Measurements from ENCODE around the gene MSI2. TPM values are rescaled to one million over a fixed set of nuclear protein-coding genes. Genes with fewer than 3 reads are reported as not detected.

Gene MSI2
- total RNA-seq, 2 donors from 2014 or later = 53.1 to 74.0 TPM

DNA sequence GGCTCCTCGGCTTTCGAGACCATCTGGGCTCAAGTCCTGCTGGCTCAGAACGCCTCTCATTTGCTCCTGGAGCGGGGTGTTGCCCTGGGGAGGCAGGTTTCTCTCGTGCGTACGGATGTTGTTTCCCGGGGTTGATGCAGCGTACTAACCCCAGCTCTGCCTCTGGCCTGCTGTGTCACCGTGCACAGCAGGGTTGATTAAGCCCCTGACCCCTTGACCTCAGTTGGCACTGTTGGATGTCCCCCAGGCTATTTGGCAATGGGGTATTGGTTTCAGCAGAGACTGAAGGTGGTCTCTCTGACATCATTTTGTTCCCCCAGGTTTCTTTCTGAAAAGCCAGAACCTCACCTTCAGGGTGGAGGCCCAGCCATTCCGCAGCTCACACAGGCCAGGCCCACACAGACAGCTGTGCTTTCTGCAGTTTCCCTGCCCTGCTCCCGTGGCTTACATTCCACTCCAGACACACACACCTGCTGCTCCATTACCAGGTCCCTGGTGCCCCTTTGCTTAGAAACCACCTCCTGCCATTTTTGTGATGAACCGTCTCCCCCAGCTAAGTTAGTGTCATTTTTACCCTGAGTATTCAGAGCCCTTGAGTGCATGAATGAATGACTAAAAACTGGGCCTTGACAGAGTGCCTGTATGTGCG lies 255.3 kb downstream of the MSI2 start:
- Histone ChIP-seq H3K27me3 (replicated peaks; ENCODE audit: insufficient read depth) (no peaks in the 10 kb centered on the region), H3K4me3 (no peak overlapping the region), H3K9me3 (no peaks in the 10 kb centered on the region), H3K36me3 (no peaks in the 10 kb centered on the region), H3K4me1 (replicated peaks) (no peaks in the 10 kb centered on the region), H3K27ac (no peak overlapping the region)
- DNase-seq (ENCODE audit: low spot score) = no peak
- intact Hi-C loops (cut with DNase I) = no loop called here
- 89% methylated on average over 14 of the region's 14 CpGs for WGBS
- TF ChIP-seq POLR2A (IDR thresholded peaks at IDR 0.05) (no peak), POLR2AphosphoS5 (IDR thresholded peaks at IDR 0.05) (no peak)

DNA sequence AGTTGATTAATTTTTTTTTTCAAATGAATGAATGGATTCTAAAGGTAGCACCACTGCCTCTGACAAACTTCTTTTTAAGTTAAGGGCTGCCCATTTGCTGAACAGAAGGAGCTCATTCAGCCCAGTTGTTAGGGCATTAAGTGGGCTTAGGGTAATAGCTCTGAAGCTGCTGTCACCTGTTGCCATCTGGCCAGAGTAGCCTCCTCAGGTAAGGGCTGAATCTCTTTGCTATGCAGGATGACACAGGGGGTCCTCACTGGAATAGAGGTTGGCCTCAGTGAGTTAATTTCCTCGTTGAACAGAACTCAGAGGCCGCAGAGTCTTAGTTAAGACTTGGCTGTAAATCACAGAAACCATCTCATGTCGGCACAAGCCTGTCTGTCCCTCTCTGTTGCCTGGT lies 255.9 kb downstream of the MSI2 start:
- H3K4me1 ChIP-seq (replicated peaks) = no peaks in the 10 kb centered on the region
- no peak overlapping the region for H3K4me3 ChIP-seq
- 49% methylated on average over 3 of the region's 3 CpGs for WGBS
- H3K36me3 ChIP-seq = no peaks in the 10 kb centered on the region
- DNase-seq (ENCODE audit: low spot score) = no peak
- intact Hi-C loops (cut with DNase I) = no loop called here
- H3K9me3 ChIP-seq = no peaks in the 10 kb centered on the region
- TF ChIP-seq, protein P1, sequence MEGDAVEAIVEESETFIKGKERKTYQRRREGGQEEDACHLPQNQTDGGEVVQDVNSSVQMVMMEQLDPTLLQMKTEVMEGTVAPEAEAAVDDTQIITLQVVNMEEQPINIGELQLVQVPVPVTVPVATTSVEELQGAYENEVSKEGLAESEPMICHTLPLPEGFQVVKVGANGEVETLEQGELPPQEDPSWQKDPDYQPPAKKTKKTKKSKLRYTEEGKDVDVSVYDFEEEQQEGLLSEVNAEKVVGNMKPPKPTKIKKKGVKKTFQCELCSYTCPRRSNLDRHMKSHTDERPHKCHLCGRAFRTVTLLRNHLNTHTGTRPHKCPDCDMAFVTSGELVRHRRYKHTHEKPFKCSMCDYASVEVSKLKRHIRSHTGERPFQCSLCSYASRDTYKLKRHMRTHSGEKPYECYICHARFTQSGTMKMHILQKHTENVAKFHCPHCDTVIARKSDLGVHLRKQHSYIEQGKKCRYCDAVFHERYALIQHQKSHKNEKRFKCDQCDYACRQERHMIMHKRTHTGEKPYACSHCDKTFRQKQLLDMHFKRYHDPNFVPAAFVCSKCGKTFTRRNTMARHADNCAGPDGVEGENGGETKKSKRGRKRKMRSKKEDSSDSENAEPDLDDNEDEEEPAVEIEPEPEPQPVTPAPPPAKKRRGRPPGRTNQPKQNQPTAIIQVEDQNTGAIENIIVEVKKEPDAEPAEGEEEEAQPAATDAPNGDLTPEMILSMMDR (IDR thresholded peaks at IDR 0.05) = no peak
- TF ChIP-seq POLR2AphosphoS5 (IDR thresholded peaks at IDR 0.05) (no peak), POLR2A (IDR thresholded peaks at IDR 0.05) (no peak)
- no peaks in the 10 kb centered on the region for H3K27me3 ChIP-seq (replicated peaks; ENCODE audit: insufficient read depth)
- no peak overlapping the region for H3K27ac ChIP-seq

DNA sequence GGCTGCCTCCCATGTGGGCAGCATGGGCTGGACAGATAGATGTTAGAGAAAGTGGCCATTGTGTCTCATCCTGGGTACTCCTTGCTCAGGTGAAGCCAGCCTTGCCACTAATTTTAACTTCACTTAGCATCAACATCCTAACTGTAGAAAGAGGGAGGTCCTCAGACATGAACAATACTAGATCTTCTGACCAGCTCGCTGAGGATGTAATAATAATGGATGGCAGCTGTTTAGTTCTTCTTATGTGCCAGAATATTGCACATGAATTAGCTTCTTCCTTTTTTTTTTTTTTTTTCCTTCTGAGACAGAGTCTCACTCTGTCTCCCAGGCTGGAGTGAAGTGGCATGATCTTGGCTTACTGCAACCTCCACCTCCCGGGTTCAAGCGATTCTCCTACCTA lies 256.4 kb downstream of the MSI2 start:
- no peaks in the 10 kb centered on the region for H3K27me3 ChIP-seq (replicated peaks; ENCODE audit: insufficient read depth)
- intact Hi-C loops (cut with DNase I) = no loop called here
- H3K4me3 ChIP-seq = no peak overlapping the region
- WGBS = 99% methylated on average over 3 of the region's 3 CpGs
- H3K4me1 ChIP-seq (replicated peaks) = no peaks in the 10 kb centered on the region
- DNase-seq (ENCODE audit: low spot score) = no peak
- no peaks in the 10 kb centered on the region for H3K36me3 ChIP-seq
- no peak overlapping the region for H3K27ac ChIP-seq
- no peaks in the 10 kb centered on the region for H3K9me3 ChIP-seq
- TF ChIP-seq POLR2A (IDR thresholded peaks at IDR 0.05) (no peak), POLR2AphosphoS5 (IDR thresholded peaks at IDR 0.05) (no peak)
- TF ChIP-seq, protein P1 (IDR thresholded peaks at IDR 0.05) = no peak

DNA sequence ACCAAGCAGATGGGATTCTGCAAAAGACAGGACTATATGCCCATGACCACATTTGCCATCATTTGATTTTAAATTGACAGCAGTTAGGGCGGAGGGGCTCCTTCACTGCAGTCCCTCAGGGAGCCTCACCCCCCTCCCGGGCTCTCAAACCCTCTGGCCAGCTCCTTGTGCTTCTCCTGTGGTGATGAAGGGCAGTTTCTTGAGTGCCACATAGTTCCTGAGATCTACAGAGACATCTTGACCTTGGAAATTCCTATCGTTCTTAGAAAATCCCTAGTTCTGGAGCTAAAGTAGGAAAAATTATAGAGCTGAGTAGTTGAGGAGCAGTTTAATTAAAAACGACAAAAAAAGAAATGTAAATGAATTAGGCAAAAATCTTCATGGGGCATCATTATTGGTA lies 257.2 kb downstream of the MSI2 start:
- no peak for TF ChIP-seq POLR2A (IDR thresholded peaks at IDR 0.05)
- TF ChIP-seq, protein P1 (IDR thresholded peaks at IDR 0.05) = no peak
- no peak for TF ChIP-seq POLR2AphosphoS5 (IDR thresholded peaks at IDR 0.05)
- 73% methylated on average over 4 of the region's 4 CpGs for WGBS

DNA sequence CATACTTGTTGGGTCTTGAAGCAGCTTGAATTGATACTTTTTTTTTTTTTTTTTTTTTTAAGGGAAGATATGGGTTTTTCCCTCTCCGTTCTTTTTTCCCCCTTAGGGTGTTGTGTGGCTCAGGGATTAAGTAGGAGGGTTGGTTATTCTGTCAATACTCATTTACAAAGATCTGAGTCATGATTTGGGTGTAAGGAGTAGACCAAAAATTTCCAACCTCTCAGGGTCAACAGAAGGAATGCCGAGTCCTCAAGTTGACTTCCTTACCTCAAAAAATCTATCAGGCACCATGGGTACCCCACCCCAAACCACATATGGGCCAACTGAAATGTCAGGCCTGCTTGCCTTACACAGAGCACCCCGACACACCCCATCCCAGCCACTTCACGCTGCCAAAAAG lies 258.3 kb downstream of the MSI2 start:
- no peaks in the 10 kb centered on the region for H3K9me3 ChIP-seq
- H3K4me1 ChIP-seq (replicated peaks) = no peaks in the 10 kb centered on the region
- 70% methylated on average over 4 of the region's 4 CpGs for WGBS
- no peak for TF ChIP-seq POLR2A (IDR thresholded peaks at IDR 0.05)
- TF ChIP-seq, protein P1 (IDR thresholded peaks at IDR 0.05) = no peak
- no peak for TF ChIP-seq POLR2AphosphoS5 (IDR thresholded peaks at IDR 0.05)
- intact Hi-C loops (cut with DNase I) = no loop called here
- H3K27ac ChIP-seq = no peak overlapping the region
- no peaks in the 10 kb centered on the region for H3K36me3 ChIP-seq
- DNase-seq (ENCODE audit: low spot score) = no peak
- H3K27me3 ChIP-seq (replicated peaks; ENCODE audit: insufficient read depth) = no peaks in the 10 kb centered on the region
- H3K4me3 ChIP-seq = no peak overlapping the region

More for the DNA sequence above, 257.2 kb downstream of the MSI2 start:
- Histone ChIP-seq H3K4me1 (replicated peaks) (no peaks in the 10 kb centered on the region), H3K27ac (no peak overlapping the region), H3K36me3 (no peaks in the 10 kb centered on the region), H3K9me3 (no peaks in the 10 kb centered on the region), H3K27me3 (replicated peaks; ENCODE audit: insufficient read depth) (no peaks in the 10 kb centered on the region), H3K4me3 (no peak overlapping the region)
- intact Hi-C loops (cut with DNase I) = no loop called here
- no peak for DNase-seq (ENCODE audit: low spot score)
